Raji (cell line): Measurements from ENCODE around the gene COMMD2.

Experiments used
- POLR2A ChIP-seq: IDR thresholded peaks from 2 replicates; pipeline ENCODE4 v1.6.1; 2011; ENCODE audit warnings: low read depth, low read length, control low read depth; ENCODE audit not compliant: insufficient read depth

The COMMD2 gene

DNA sequence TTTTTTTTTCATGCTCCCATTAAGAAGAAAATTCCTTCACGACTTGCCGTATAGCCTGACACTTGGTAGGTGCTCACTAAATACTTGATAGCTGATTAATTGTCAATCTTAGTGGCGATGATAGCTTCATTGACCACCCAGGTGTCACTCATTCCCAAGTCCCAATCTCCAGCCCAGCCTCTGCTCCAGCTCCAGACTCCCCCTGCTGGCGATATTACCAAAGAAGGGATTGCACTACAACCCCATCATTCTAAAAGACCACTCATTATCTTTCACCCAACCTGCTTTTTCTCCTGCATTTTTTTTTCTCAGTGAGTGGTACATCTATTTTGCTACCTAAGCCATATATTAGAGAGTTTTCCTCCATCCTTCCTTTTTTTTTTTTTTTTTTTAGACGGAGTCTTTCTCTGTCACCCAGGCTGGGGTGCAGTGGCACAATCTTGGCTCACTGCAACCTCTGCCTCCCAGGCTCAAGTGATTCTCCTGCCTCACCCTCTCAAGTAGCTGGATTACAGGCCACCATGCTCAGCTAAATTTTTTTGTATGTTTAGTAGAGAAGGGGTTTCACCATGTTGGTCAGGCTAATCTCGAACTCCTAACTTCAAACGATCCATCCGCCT, 19.5 kb upstream of the COMMD2 start:
- TF ChIP-seq POLR2A = no peak

DNA sequence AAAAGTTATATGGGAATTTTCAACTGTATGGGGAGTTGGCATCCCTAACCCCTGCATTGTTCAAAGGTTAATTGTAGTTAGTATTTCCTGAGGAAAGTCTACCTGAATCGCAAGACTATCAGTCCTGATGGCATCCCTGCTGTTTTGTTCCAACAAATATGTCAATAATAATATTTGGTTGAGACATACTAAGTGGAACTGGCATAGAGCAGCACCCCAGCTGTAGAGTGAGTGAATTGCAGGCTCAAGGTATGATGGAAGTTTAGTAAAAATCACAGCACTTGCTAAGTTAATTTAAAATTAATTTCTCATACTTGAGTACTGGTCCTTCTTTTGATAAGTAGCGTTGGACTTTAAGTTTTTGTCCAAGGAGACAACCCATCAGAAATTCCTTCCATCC, 18.0 kb upstream of the COMMD2 start:
- TF ChIP-seq POLR2A = no peak

DNA sequence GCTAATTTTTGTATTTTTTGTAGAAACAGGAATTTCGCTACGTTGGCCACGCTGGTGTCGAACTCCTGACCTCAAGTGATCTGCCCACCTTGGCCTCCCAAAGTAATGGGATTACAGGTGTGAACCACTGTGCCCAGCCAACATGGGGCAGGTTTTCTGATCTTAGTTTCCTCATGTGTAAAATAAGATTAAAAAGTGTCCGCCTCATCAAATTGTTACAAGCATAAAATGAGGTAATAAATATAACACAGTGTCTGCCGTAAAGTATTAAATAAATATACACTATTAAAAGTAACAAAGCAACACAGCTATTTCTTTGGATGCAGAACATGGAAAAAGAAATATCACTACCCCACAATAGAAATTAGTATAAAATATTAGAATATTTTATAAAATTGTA, 16.4 kb upstream of the COMMD2 start:
- no peak for TF ChIP-seq POLR2A

DNA sequence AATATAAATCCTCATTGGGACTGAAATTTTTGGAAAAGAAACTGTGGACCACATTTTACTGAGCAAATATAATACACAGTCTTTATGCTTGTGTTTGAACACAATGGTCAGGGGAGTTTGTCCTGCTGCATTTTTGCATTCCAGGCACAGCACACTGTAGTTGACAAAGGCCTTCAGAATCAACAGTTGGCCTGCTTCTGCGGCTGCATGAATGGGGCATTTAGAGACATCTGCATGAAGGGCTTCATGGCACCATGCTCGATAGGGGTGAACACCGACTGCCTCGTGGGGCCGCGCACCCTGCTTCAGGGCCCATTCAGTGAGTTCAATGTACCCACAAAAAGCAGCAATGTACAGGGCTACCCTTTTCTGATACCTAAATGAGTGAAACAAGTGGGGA, 15.4 kb upstream of the COMMD2 start:
- no peak for TF ChIP-seq POLR2A

DNA sequence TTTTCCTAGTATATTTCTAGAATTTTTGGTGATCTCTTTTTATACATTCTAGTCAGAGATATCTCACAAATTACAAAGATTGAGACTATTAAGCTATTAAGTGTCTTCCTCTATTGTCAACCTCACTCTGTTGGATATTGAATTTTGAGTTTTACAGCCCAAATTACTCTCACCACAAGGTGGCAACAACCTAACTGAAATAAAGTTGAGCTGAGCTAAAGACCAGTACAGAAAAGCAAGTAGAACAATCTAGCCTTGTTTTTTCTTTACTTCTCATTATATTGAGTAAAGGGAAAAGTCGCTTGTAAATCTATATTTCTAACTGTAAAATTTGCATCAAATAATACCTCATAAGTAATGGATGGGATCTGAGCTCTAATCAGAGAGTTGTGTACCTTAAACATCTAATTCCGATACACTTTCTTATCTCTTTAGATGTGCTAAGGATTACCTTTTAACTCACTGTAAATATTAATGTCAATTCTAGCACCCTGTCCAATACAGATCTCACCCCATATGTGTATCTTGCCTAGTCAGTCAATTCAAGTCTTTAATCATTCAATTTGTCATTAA, 13.6 kb upstream of the COMMD2 start:
- no peak for TF ChIP-seq POLR2A

DNA sequence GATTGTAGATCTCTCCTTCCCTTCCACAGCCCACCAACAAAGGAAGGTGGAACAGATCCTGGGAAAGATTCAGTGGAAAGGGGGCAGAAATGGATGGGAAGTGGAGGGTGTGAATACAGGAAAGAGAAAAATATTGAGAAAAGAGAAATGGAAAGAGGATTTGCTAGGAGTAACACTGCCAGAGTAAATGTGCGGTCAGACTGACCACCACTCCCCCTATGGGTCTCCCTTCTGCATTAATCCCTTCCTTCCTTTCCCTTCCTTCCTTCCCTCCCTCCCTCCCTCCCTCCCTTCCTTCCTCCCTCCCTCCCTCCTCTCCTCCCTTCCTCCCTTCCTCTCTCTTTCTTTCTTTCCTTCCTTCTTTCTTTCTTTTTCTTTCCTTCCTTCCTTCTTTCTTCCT, 12.0 kb upstream of the COMMD2 start:
- TF ChIP-seq POLR2A = no peak

DNA sequence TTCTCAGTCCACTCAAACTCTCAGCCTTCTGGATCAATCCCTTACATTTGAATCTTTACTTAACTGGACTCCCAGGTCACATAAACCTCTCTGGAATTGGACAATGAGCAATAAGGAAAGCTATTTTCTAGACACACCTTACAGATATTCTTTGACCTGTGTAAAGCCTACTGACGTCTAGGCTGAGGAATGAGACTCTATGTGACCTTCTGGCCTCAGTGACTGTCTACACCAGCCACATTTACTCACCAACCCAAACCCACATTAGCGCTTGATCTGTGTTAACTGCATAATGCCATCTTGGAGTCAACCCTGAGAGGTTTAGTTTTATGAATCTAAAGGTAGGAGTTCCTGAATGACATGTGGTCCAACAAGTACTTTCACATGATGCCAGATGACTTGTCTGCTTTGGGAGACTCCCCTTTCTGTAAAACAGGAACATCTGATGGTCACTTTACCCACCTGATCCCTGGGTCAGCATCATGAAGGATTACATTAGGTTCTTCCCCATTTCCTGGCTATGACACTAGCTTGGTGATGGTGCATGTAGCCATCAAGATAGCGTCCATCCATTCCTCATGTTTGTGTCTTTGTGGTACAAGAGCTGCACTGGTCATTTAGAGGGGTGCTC, 11.4 kb upstream of the COMMD2 start:
- no peak for TF ChIP-seq POLR2A

DNA sequence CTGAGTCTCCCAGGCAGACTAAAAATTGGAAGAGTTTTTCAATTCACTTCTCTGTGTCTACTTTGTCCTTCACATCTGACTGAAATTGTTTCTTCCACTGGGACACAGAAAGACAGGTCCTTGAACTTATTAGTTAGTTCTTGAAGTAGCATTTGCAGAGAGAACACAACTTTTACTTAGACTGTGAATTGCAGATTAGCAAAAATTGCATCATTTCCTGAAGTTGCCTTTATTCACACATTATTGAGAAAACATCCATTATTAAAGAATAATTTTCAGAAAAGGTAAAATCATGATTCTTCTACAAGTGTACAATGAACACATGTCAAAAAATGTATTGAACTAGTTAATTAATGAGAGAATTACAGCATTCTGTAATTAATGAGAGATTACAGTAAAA, 1.4 kb upstream of the COMMD2 start:
- TF ChIP-seq POLR2A = no peak

DNA sequence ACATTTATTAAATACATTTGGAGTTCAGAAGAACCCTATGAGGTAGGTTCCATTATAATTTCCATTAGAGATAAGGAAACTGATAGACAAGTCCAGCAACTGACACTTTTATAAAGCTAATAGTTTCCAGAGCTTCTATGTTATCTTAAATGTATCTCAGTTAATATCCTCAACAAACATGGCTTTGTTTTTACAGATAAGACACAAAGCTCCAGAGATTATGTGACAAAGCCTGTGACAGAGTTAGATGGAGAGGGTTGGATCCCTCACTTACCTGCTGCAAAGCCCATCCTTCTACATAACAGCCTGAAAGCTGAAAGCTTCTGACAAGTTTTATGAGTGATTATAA, 473 bp upstream of the COMMD2 start:
- no peak for TF ChIP-seq POLR2A

DNA sequence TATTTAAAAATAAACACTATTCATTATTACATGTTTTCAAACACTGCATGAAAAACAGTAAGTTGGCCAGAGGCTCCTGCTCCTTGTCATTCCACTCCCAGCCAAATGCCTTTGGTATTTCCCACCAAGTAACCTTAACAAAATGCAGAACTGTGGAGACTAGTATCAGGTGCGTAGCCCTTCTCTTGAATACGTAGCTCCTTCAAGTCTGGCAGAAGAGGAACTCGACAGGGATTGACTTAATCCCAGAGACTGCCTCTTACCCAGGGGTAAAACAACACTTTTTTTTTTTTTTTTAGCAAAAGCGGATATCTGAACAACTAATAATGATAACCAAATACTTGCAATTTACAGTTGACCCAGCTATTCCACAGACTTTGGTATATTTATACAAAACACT, 738 bp downstream of the COMMD2 start:
- TF ChIP-seq POLR2A = no peak

DNA sequence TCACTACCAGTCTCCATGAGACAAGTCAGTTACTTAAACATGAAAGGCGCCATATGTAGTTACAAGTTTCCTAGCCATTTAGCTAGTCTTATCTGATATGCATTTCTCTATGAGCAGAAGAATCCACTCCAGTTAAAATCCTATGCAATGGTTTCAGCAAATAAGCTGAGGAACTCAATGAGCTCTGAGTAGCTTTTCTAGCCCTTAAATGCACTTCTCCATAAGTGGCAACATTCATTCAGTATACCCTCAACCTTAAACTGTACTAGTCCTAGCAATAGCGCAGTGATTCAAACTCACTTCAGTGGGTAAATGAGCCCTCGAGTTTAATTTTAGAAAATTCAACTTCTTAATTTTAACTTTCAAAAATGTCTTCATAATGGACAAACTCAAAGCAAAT, 7.7 kb downstream of the COMMD2 start:
- TF ChIP-seq POLR2A = no peak

DNA sequence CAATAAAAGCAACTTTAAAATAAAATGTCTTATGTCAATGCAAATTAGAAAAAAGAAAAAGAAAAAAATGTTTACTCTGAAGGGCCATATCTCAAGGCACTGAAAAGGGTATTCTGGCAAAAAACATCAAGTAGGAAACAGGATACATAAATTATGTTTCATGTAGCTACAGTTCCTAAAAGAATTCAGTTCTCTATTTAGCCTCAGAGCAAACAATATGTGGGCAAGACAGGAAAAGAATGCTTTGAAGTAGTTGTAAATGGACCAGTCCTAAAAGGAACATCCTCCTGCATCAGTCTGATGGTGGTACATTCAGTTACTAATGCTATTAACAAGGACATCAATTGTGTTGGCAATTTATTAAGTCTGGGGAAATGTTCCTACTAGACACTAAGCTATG, 8.1 kb downstream of the COMMD2 start:
- TF ChIP-seq POLR2A = no peak

DNA sequence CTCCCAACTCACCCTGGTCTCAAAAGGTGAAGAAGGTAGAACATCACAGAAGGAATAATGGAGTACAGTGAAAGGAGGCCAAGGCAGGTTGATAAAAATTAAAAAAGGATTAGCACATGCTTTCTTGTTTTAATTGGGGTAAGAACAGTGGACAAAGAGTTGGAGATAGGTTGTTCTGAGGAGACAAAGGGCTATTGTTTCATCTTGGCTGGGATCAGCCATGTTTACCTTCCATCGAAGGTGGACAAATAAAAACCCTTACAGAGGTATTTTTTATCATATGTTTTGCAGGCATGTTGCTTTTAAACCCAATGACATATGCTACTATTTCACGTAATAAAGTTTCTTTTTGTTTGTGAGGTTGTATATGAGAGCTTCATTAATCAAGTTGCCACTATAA, 12.9 kb downstream of the COMMD2 start:
- no peak for TF ChIP-seq POLR2A

DNA sequence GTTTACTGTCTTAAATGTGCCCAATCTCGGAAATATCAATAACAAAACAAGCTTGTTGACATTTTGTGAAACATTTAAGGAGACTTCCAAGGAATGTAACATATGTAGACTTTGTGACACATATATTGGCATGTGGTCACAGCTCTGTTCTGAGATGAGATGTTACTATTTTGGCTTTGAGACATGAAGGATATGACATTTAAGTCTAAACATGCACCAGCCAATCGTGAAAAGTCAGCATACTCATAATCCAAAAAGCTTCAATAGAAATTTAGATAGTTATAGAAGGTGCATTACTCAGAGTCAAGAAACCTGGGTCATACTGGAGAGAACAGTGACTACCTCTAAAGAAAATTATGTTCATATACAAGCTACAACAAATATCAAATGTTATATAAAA, 13.4 kb downstream of the COMMD2 start:
- no peak for TF ChIP-seq POLR2A

DNA sequence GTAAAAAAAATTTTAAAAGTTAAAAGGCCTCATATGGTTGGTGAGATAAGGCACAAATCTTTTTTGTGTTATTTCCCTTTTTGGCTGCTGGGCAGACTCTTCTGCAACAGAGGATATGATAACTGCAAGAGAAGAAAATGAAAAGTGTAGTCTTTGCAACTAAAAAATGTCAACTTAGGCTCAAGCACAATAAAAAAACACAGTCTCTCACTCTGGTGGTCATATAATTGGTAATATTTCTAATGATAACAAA, 15.4 kb downstream of the COMMD2 start:
- TF ChIP-seq POLR2A = no peak

DNA sequence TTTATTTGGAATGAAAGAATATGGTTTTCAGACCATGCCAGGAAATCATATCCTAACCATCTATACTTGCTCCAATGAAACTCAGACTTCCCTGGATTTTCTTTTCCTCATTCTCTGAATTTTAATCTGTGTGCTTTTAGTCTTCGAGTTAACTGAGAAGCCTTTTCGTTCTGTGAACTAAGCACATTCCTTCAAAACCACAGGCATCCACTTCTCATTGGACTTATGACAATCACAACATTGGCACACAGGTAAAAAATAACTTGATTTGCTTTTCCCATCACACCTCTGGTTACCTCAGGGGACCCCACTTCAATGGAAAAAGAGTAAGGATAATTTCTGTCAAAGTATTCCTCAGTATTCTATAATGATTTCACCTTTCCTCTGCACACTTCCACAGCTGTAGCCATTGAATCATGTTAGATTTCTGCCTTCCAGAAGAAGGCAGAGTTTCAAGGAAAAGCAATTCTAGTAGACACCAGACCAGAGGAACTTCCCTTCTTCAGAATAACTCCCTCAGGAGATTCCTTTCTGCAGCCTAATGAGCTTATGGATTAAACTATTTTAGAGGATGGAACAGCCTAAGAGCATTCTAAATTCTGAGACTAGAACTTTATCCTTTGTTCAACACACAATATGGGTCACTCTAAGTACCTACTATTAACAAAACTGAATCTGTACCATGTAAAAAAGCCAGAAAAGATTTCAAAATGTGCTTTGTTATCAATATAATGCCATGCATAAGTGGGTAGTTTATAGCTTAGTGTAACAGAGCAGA, 15.9 kb downstream of the COMMD2 start:
- no peak for TF ChIP-seq POLR2A
